Left renal pelvis (tissue), 4 donors: ENCODE results near the gene MACROD2. TPM values are rescaled to one million over a fixed set of nuclear protein-coding genes. Genes with fewer than 3 reads are reported as not detected.

Experiments
- DNase-seq, 4 donors: peaks; one replicate each; pipeline ENCODE4 v3.0.0-alpha.2; 2013; ENCODE audit warnings: low read depth in 4 of 4, low spot score in 3 of 4
- polyA plus RNA-seq, 4 donors: library from polyadenylated mRNA; unstranded; fragments of 120-200 nt; gene quantifications; one replicate each; pipeline ENCODE4 v1.2.1, GENCODE V29; 2013; ENCODE audit not compliant: insufficient read length in 4 of 4

The MACROD2 gene
- polyA plus RNA-seq, 4 donors = 7.0 to 17.8 (median 12.7) TPM

DNA sequence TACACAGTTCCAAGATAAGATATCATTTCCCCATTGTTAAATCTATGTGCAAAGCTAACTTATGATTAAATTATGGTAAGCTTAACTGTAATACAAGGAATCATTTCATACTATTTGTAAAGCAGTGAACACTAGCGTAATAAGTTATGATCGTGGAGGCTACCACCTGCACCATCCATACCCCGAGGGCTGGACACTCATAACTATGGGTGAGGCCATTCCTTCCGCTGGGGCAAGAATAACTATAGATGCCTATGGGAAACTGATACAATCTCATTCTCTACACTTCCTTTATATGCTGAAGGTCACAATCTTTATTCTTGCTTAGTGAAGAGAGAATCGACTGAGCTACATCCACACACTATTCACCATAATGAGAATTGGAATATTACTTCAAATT lies 1258.1 kb downstream of the MACROD2 start:
- DNase-seq = no peak

DNA sequence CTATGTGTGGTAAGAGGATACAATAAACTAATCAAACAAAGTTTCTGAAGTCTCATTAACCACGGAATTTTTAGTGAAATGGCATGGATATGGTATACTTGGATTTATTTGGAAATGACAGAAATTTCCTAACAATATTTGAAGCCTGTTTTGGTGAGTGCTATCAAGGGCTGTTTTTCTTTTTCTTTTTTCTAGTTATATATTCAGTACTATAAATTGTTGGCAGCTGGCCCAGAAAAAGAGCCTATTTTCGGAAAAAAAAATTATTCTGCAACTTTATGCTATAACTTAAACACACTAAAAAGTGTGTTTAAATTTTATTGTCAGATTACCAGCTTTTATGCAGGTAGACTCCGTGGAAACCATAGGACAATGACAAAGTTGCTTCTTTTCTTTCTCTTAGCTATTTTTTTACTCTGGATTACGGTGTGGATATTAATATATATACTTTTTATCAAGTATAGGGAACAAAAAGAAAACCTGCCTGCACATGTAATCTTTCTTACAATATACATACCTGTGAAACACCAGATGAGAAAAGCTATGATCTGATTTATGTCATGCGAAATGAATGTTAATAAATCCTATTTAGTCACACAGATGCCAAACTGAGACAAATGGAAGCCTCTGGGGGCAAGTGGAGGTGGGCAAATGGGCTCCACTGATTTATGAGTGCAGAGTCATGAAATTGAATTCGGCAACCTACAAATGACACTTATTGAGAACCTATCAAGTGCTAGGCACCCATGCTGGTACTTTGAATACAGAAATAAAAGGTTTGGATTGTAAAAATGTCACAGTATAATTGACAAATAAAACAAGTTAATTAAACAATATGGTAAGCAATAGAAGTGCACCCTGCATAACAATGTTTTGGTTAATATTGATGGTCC lies 1261.6 kb downstream of the MACROD2 start:
- DNase-seq = no peak

DNA sequence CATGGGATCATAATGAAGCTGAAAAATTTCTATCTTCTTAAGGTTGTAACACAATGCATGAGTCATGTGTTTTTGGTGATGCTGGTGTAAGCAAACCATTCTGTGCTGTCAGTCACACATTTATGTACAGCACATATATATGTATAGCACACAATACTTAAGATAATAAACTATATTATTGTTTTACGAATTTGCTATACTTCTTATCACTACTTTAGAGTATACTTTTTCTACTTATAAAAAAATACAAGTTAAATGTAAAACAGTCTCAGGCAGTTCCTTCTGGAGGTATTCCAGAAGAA lies 1262.2 kb downstream of the MACROD2 start:
- DNase-seq = no peak

DNA sequence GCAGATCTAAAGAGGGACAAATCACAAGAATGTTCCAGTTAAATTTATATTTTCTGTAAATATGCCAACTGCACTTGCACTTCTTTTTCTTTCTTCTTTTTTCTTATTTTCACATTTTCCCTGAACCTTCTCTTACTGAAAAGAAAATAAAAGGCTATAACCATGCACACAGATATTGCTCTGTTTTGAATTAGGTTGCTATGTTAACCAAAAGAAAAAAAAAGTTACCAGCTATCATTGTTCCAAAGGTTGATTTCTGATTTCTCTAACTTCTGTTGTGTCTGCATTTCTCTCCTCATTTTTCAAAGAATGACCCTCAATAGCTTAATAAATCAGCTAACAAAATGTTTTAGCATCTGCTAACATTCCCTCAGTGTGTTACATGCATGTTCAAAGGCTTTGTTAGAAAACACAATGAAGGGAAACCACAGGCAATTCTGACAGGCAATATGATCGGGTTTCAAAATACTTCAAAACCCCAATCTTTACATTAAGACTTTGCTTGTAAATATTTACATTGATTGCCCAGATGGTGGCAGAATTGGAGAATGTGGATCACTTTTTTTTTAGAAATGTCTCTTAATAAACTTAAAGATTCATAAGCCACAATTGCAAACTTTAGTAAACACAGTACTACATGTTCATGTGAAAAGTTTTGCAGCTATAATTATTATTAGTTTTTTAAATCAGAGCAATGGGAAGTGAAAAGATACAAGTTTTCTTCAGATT lies 1270.4 kb downstream of the MACROD2 start:
- DNase-seq = no peak

DNA sequence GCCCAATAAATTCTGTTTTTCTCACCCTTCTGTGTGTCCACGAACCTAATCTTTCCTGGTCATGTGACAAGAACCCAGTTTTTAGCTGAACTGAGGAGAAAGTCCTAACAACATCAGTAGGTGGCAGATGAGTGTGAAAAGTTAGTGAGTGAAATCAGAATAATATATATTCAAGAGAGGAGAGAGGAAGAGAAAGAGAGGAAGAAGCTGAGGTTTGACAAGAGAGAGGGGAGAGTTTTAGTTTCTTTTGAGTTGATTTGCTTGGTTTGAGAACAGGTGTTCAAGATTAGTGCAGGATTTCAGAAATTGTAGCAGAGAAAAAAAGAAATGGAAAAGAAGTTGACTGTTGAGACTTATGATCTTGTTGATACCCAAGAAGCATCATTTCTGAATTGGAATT lies 1272.6 kb downstream of the MACROD2 start:
- DNase-seq = no peak

DNA sequence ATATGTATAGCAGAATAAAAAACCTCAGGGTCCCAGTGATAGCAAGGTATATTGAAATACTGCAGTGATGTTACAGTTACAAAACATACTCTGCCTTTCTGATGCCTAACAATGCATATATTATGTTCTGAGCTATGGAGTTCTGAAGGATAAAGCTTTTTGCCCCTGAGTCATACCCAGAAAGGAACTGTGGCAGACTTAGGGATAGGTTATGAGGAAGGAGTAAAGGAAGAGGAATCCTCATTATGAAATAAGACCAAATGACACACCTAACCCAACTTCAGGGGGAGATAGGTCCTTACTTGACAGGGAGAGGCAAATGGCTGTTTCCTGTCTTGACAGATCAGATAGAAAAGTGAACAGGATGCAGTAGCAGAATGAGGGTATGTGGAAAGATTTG lies 1282.7 kb downstream of the MACROD2 start:
- DNase-seq = no peak

DNA sequence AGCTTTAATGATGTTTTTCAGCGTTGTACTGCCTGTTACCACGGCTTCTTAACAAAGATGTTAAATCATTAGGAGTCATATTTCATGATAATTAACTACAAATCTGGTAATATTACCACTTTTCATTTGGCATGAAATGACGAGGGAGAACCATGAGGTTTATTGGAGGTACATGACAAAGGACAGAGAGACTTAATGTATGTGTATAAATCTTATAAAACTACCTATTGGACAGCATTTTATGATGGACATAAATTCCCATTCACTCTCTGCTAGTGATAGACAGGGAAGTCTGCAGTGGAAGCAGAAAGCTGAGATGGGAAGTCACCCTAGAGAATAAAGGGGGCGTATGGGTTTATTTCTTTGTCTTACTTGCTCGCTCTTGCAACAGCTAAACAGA lies 1292.0 kb downstream of the MACROD2 start:
- no peak for DNase-seq

DNA sequence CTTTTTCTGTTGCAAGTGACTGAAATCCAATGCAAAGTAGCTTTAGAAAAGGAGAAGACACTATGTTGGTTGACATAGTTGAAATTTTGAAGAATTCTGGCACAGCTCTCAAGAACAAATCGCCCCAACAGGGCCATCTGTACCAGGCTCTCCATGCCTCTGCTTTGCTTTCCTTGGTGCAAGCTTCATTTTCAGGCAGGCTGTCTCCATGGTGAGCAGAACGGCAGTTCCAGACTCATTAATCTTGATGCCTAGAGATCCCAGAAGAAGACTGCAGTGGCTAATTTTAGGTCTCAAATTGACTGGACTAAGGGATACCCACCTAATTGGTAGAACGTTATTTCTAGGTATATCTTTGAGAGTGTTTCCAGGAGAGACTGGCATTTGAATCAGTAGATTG lies 1292.8 kb downstream of the MACROD2 start:
- no peak for DNase-seq

DNA sequence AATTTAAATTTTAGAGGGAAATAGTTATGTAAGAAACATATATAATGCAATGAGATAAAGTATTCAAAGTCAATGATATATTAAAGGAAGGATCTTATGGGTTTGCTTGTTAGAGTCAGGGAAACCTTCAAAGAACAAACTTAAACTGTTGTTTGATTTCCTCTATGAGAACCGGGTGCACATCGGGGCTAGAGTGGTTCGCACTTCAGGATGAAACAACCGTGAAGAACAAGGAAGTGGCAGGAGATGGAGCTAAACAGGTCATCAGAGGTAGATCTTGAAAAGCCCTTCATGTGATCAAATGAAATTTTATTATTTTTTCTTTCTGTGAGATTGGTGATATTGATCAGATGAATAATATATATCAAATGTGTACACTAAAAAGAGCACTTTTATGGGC lies 1294.0 kb downstream of the MACROD2 start:
- no peak for DNase-seq

DNA sequence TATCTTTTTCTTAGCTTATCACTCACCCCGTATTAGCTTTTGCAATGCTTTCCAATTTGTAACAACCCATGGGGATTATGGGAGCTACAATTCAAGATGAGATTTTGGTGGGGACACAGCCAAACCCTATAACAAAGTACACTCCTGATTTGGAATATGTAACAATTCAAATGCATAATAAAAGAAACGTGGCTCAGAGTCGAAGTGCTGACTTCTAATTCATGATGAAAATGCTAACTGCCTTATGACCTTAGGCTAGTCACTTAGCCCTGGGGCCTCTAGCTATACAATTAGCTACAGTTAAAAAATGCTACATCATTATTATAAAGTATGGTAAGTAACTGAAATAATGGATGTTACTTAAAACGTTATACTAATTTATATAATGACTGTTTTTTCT lies 1297.1 kb downstream of the MACROD2 start:
- DNase-seq = no peak

DNA sequence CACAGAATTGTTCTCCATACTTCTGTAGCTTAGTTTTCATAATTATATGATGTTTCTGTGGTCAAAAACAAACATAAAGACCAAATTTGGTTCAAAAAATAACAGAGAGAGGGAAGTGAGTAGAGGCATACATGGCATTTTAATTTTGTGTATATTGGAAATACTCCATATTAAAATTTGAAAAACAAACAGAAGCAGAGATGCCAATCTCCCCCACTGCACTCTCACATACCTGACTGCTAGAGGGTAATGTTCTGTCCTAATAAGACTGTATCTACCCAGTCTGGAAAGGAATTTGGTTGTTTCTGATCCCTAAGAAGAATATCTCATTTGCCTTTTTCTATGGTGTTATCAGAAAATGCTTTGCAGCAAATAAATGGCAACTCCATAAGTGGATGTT lies 1301.1 kb downstream of the MACROD2 start:
- no peak for DNase-seq

DNA sequence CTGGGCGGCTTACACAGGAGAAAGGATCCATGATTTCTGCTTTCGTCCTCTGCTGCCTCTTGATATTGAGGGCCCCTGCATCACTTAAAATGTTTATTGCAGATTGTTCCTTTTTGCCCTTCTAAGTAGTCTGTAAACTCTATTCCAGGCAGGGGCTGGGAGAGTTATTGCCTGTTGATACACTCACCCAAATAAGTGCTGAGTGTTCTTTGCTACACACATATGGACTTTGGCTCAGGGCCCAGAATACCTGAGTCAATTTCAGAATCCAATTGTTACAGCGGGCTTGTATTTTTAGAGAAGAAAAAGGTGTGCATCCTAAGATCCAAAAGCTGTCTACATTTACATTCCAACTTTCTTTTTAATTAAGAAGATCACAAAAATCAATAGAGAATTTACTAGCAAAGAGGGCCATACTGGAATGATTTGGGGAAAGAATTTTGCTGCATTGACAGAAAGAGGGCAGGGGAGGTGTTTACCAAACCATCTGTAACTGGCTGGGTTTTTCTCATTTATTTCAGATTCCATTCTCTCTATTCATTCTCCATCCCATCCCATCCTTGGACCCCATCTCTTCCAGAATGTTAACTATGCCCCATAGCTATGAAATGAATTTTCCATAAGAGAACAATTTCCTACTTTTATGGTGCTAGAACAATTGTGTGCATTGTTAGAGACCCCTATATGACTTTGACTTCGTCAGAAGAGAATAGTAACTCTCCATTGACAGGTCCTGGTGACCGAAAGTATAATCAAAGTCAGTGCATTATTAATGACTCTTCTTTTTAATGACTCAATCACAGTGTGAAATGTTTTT lies 1302.0 kb downstream of the MACROD2 start:
- DNase-seq = no peak

DNA sequence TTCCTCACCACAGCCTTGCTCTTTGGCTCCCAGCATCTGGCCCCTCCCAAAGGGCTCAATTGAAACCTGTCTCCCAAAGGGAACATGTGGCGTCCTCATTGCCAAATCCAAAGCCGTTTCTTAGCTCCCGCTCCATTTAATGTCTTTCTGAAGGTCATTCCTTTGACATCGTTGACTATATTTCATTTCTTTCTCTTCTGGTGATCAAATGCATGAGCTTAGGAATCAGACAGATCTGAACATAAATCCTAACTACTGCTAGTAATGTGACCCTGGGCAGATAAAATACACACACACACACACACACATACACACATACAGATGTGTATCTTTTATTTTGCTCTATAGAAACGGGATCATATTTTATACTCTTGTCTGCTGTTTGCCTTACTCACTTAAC lies 1306.8 kb downstream of the MACROD2 start:
- no peak for DNase-seq

DNA sequence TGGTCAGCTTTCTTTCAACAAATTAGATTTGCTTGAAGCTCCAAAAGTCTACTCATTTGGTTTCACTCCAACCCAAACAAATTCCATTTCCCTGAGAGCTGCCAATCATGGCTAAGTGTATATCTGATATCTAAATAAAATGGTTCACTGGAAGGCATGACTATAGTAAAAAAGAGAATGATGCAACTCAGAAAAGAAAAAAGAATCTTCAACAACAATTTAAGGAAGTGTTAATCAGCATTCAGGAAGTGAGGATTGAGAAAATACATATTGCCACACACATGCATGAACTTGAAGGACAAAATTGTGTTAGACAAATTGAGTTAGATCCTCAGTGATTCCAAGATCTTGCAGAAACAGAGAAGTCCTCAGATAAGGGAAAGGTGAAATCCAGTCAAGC lies 1315.0 kb downstream of the MACROD2 start:
- DNase-seq = no peak

DNA sequence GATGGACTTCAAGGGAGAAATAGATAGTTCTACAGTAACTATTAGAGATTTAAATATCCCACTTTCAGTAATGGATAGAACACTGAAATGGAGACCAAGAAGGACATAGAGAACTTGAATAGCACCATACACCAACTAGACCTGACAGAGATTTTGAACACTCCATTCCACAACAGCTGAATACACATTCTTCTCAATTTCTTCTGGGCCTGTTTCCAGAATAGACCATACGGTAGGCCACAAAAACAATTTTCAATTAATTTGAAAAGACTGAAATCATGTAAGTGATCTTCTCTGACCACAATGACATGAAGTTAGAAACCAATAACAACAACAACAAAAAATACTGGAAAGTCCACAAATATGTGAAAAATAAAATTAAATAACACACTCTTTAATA lies 1321.2 kb downstream of the MACROD2 start:
- no peak for DNase-seq

DNA sequence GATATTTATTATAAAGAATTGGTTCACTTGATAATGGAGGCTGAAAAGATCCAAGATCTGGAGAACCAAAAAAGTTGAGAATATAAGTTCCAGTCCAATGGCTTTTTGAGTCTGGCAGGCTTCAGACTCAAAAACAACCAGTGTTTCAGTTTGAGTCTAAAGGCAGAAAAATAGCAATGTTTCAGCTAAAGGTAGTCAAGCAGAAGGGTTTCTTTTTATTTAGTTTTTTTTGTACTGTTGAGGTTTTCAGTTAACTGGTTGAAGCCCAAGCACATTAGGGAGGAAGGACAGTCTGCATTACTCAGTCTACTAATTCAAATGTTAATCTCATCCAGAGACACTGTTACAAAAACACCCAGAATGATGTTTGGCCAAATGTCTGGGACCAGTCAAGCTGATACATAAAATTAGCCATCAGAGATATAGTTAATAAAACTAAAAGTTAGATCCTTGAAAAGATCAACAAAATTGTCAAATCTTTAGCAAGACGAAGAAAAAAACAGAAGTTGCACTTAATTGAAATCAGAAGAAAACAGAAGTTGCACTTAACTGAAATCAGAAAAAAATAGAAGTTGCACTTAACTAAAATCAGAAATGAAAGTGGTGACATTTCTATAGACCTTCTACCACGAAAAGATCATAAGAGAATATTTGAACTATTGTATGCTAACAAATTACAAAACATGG lies 1322.4 kb downstream of the MACROD2 start:
- DNase-seq = no peak

DNA sequence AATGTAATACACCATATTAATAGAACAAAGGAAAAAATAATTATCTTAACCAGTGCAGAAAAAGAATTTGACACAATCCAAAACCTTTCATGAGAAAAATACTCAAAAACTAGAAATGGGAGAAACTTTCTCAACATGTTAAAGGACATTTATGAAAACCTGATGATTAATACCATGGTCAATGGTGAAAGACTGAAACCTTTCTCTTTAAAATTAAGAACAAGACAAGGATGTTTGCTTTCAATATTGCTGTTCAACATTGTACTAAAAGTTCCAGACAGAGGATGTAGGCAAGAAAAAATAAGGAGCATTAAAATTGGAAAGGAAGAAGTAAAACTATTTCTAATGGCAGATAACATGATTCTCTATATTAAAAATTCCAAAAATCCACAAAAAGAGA lies 1323.4 kb downstream of the MACROD2 start:
- no peak for DNase-seq

DNA sequence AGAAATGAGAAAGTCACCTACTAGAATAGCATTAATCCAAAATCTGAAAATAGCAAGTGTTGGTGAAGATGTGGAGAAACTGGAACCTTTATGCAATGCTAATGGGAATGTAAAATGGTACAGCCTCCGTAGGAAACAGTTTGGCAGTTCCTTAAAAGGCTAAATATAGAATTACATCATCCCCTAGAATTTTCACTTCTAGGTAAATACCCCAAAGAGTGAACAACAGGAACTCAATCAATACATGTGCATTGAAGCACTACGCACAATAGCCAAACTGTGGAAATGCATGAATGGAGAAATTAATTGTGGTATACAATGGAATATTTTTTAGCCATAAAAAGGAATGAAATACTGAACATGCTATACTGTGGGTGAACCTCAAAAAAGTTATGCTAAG lies 1324.1 kb downstream of the MACROD2 start:
- DNase-seq = no peak

DNA sequence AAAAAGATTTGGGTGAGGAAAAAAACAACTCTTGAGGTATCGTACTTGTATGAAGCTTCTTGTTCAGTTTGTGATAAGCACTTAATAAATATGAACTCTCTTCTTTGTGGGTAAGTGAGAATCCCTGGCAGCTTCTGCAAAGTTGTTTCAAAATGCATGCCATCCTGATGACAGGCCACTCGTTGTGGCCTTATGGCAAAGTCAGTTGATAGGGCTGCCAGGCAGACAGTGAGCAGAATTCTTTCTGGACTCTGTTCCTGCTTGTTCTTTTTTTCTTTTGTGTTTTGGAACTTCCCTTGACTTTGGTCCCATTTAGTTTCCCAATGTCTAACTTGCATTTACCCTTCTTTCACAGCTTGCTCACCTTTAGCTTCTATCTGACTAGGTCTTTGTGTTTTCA lies 1325.6 kb downstream of the MACROD2 start:
- no peak for DNase-seq

DNA sequence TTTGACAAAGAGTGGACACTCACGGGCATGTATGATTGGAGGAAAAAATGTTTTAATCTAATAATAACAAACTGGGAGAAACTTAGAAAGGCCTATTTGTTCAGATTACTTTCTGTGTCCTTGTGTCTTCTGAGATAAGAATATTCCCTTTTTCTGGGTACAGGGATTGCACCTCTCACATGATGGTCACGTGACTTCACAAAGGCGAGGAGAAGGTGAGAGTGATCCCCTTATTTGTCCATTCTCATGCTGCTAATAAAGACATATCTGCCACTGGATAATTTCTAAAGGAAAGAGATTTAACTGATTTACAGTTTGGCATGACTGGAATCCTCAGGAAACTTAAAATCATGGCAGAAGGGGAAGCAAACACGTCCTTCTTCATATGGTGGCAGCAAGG lies 1331.8 kb downstream of the MACROD2 start:
- no peak for DNase-seq

DNA sequence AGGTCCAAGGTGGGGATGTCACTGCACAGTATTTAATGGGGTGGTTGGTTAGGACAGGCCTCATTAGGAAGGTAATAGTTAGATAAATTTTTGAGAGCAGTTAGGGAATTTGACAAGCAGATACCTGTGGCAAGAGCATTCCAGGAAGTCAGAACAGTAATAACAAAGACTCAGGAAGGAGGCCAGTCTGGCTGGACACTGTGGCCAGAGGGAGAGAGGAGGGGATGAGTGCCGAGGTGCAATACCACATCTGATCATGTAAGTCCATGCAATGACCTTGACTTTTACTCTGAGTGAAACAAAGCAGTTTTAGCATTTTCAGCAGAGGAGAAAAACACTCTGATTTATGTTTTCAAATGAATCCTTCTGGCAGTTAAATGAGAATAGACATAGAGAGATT lies 1332.8 kb downstream of the MACROD2 start:
- no peak for DNase-seq
